ENCODE data around the gene WNT3A.

DNA sequence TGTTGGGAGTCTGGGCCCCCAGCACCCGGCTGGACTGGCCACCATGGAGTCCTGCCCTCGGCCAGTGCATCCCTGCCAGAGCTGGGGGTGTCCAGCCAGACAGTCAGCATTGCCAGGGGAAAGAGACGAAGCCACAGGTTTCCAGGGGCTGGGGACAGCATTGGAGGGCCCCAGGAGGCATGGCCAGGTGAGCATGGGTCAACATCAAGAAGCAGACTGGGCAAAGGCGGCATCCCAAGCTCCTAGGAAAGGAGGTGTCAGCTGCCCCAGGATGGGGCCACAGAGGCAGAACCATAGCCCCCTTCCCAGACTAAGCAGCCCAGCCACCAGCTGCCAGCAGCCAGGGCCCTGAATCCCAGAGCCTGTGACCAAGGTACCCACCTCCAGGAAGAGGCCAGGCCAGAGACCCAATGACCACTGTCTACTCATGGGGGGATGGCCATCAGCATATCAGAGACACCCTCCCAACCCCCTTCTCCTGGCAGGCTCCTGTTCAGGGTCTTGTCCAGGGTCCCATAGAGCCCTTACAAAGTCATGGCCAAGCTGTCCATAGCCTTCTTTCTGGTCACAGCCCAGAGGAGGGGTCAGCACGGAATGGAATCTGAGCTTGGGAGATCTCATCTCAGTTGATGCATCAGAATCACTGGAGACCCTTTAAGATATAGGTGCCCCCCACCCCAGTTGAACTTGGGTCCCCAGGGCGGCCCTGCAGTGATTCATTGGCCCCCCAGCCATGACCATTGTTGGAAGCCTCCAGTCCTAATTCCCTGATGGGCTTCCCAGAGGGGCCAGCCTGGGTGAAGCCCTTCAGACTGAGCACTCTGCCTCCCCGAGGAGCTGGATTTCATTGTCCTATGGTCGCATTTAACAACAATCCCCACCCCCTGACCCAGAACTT lies 32.5 kb downstream of the WNT3A start:
- TF ChIP-seq, protein P1, sequence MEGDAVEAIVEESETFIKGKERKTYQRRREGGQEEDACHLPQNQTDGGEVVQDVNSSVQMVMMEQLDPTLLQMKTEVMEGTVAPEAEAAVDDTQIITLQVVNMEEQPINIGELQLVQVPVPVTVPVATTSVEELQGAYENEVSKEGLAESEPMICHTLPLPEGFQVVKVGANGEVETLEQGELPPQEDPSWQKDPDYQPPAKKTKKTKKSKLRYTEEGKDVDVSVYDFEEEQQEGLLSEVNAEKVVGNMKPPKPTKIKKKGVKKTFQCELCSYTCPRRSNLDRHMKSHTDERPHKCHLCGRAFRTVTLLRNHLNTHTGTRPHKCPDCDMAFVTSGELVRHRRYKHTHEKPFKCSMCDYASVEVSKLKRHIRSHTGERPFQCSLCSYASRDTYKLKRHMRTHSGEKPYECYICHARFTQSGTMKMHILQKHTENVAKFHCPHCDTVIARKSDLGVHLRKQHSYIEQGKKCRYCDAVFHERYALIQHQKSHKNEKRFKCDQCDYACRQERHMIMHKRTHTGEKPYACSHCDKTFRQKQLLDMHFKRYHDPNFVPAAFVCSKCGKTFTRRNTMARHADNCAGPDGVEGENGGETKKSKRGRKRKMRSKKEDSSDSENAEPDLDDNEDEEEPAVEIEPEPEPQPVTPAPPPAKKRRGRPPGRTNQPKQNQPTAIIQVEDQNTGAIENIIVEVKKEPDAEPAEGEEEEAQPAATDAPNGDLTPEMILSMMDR (IDR thresholded peaks at IDR 0.05; ENCODE audit: insufficient read depth, low read length), result no peak
- TF ChIP-seq, protein P2, sequence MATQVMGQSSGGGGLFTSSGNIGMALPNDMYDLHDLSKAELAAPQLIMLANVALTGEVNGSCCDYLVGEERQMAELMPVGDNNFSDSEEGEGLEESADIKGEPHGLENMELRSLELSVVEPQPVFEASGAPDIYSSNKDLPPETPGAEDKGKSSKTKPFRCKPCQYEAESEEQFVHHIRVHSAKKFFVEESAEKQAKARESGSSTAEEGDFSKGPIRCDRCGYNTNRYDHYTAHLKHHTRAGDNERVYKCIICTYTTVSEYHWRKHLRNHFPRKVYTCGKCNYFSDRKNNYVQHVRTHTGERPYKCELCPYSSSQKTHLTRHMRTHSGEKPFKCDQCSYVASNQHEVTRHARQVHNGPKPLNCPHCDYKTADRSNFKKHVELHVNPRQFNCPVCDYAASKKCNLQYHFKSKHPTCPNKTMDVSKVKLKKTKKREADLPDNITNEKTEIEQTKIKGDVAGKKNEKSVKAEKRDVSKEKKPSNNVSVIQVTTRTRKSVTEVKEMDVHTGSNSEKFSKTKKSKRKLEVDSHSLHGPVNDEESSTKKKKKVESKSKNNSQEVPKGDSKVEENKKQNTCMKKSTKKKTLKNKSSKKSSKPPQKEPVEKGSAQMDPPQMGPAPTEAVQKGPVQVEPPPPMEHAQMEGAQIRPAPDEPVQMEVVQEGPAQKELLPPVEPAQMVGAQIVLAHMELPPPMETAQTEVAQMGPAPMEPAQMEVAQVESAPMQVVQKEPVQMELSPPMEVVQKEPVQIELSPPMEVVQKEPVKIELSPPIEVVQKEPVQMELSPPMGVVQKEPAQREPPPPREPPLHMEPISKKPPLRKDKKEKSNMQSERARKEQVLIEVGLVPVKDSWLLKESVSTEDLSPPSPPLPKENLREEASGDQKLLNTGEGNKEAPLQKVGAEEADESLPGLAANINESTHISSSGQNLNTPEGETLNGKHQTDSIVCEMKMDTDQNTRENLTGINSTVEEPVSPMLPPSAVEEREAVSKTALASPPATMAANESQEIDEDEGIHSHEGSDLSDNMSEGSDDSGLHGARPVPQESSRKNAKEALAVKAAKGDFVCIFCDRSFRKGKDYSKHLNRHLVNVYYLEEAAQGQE (IDR thresholded peaks at IDR 0.05; ENCODE audit: insufficient replicate concordance, low read depth), result no peak
- TF ChIP-seq POLR2AphosphoS5 (IDR thresholded peaks at IDR 0.05; ENCODE audit: low read depth) (no peak), GABPA (IDR thresholded peaks at IDR 0.05; ENCODE audit: low read depth) (no peak), SPI1 (IDR thresholded peaks at IDR 0.05; ENCODE audit: borderline replicate concordance, low read depth) (no peak)

All from HL-60 (cell line).